GM10248 (cell line): Measurements from ENCODE around the gene ANGPTL1.

Source experiments
- CTCF ChIA-PET: fragments of 300-600 bp; sonication (Branson Sonifier 250); formaldehyde crosslinking; extraction: SDS; loops from one replicate; lab custom pipeline; 2021; ENCODE audit warnings: antibody characterized with exemption; lab: Yijun Ruan, JAX
- POLR2A ChIA-PET: fragments of 350-650 bp; sonication (Branson Sonifier 250); formaldehyde crosslinking; extraction: SDS; loops from one replicate; lab custom pipeline; 2020; ENCODE audit warnings: antibody characterized with exemption; lab: Yijun Ruan, JAX
- DNase-seq: peaks from one replicate; pipeline ENCODE4 v3.0.0; 2012; ENCODE audit errors: extremely low spot score
- CTCF ChIP-seq: IDR thresholded peaks from 2 replicates; pipeline ENCODE4 v1.5.1; 2012; ENCODE audit warnings: mild to moderate bottlenecking, low read depth; ENCODE audit errors: extremely low read depth, missing control alignments, control extremely low read depth

ANGPTL1 gene

DNA sequence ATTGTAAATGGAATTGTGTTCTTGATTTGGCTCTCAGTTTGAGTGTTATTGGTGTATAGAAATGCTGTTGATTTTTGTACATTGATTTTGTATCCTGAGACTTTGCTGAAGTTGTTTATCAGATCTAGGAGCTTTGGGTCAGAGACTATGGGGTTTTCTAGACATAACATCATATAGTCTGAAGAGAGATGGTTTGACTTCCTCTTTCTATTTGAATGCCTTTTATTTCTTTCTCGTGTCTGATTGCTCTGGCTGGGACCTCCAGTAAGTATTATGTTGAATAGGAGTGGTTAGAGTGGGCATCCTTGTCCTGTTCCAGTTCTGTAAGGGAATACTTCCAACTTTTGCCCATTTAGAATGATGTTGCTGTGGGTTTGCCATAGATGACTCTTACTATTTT is 39.1 kb upstream of the ANGPTL1 start:
- CTCF ChIA-PET = interaction anchor here (1.0 kb wide), 1 partner anchor 14 kb away, joined by 3 read pairs; no protein-coding TSS in a partner anchor
- no peak for TF ChIP-seq CTCF
- no peak for DNase-seq
- POLR2A ChIA-PET = no interaction called here

- TF ChIP-seq CTCF = no peak
- no peak for DNase-seq
- CTCF ChIA-PET = interaction anchor here (1.8 kb wide), 1 partner anchor 9 kb away, joined by 7 read pairs; no protein-coding TSS in a partner anchor
Measured at GRCh38 chr1:178908358-178908757, 37.5 kb upstream of the ANGPTL1 start.

GRCh38 chr1:178901482-178902125 is 30.7 kb upstream of the ANGPTL1 start:
- DNase-seq = no peak
- no peak for TF ChIP-seq CTCF
- ChIA-PET POLR2A (no interaction called here), CTCF (interaction anchor here (0.7 to 1.4 kb wide), 4 partner anchors 9 to 68 kb away, joined by 3 to 4 read pairs (median 3); no protein-coding TSS in a partner anchor)

More at GRCh38 chr1:178908358-178908757, 37.5 kb upstream of the ANGPTL1 start:
- POLR2A ChIA-PET = no interaction called here

- no peak for DNase-seq
- CTCF ChIA-PET = interaction anchor here (1.5 to 1.8 kb wide), 2 partner anchors 17 to 23 kb away, joined by 3 to 5 read pairs; no protein-coding TSS in a partner anchor
- TF ChIP-seq CTCF = no peak
- POLR2A ChIA-PET = no interaction called here
Measured at GRCh38 chr1:178899402-178899801, 28.5 kb upstream of the ANGPTL1 start.

- DNase-seq = no peak
- TF ChIP-seq CTCF = no peak
- ChIA-PET CTCF (interaction anchor here (1.1 to 1.8 kb wide), 2 partner anchors 9 to 16 kb away, joined by 3 to 5 read pairs; no protein-coding TSS in a partner anchor), POLR2A (no interaction called here)
Measured at GRCh38 chr1:178898401-178898800, 27.5 kb upstream of the ANGPTL1 start.

GRCh38 chr1:178895928-178896327 is 25.1 kb upstream of the ANGPTL1 start:
- no peak for DNase-seq
- no peak for TF ChIP-seq CTCF
- CTCF ChIA-PET = no interaction called here
- POLR2A ChIA-PET = no interaction called here
